ENCODE results near the gene SH2B3.

GRCh38 chr12:111359231-111359913 is 46.4 kb upstream of the SH2B3 start:
- TF ChIP-seq CTCF (conservative IDR thresholded peaks at IDR 0.05; ENCODE audit: low read length), result no peak
- TF ChIP-seq EZH2phosphoT487 (IDR thresholded peaks at IDR 0.05; ENCODE audit: borderline replicate concordance, low read depth, low read length), result no peak
